ENCODE data around the gene ADAMTSL1.

DNA sequence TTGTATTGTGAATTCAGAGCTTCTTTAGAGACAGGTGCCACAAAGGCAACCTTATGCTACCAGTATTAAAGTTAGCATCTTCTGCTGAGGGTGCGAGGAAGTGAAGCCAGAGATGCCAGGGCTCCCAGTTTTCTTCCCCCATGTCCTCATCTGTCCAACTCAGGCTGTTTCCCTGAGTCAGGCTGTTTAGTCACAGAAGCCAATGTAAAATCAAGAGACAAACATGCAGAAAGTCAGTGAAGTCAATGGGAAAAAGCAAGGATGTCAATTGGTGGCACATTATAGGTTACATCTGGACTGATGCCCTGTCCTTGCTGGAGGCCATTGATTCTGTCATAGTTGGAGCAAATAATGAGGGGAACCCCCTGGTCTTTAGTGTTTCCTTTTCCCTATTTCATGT, 390.6 kb downstream of the ADAMTSL1 start:
- TF ChIP-seq, protein P1, sequence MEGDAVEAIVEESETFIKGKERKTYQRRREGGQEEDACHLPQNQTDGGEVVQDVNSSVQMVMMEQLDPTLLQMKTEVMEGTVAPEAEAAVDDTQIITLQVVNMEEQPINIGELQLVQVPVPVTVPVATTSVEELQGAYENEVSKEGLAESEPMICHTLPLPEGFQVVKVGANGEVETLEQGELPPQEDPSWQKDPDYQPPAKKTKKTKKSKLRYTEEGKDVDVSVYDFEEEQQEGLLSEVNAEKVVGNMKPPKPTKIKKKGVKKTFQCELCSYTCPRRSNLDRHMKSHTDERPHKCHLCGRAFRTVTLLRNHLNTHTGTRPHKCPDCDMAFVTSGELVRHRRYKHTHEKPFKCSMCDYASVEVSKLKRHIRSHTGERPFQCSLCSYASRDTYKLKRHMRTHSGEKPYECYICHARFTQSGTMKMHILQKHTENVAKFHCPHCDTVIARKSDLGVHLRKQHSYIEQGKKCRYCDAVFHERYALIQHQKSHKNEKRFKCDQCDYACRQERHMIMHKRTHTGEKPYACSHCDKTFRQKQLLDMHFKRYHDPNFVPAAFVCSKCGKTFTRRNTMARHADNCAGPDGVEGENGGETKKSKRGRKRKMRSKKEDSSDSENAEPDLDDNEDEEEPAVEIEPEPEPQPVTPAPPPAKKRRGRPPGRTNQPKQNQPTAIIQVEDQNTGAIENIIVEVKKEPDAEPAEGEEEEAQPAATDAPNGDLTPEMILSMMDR (IDR thresholded peaks at IDR 0.05; ENCODE audit: low read depth, low read length) = no peak
- TF ChIP-seq EZH2phosphoT487 (IDR thresholded peaks at IDR 0.05; ENCODE audit: low read depth) = no peak

Measured in OCI-LY3 (cell line).